ENCODE data around the gene SPART.

GRCh38 chr13:36273431-36273830 lies 72.8 kb downstream of the SPART start:
- TF ChIP-seq EZH2 (IDR thresholded peaks at IDR 0.05; ENCODE audit: low read length, missing control alignments), result no peak
- no peak for TF ChIP-seq CTCF (conservative IDR thresholded peaks at IDR 0.05 in 1 of 2, IDR thresholded peaks at IDR 0.05 in 1 of 2; ENCODE audit: low read depth in 1 of 2, low read length in 2 of 2)
